GM19328 (cell line): Measurements from ENCODE around the gene PARP6.

Experiments
- ATAC-seq: cut with Tn5 transposase; IDR thresholded peaks from one replicate; pipeline ENCODE4 v1.9.1; 2021; ENCODE audit warnings: mild to moderate bottlenecking, moderate library complexity; ENCODE audit not compliant: unreplicated experiment

PARP6 gene

GRCh38 chr15:72201391-72201921 lies 70.9 kb downstream of the PARP6 start:
- ATAC-seq: no peak

- no peak for ATAC-seq
Measured at GRCh38 chr15:72200395-72201237, 71.7 kb downstream of the PARP6 start.

GRCh38 chr15:72199721-72200212 lies 72.6 kb downstream of the PARP6 start:
- ATAC-seq: no peak

GRCh38 chr15:72199205-72199515 lies 73.2 kb downstream of the PARP6 start:
- ATAC-seq: no peak

GRCh38 chr15:72198356-72199204 lies 73.8 kb downstream of the PARP6 start:
- ATAC-seq: no peak

- no peak for ATAC-seq
Measured at GRCh38 chr15:72197460-72198355, 74.6 kb downstream of the PARP6 start, which contains the start of gene GRAMD2A. TSS of gene GRAMD2A (minus strand) at chr15:72197787.

- no peak for ATAC-seq
Measured at GRCh38 chr15:72197041-72197459, 75.3 kb downstream of the PARP6 start.

GRCh38 chr15:72196409-72197040 lies 75.8 kb downstream of the PARP6 start:
- no peak for ATAC-seq

- ATAC-seq: no peak
Measured at GRCh38 chr15:72195101-72195511, 77.2 kb downstream of the PARP6 start.

GRCh38 chr15:72193836-72194396 lies 78.4 kb downstream of the PARP6 start:
- ATAC-seq: no peak

GRCh38 chr15:72192416-72192815 lies 79.9 kb downstream of the PARP6 start:
- no peak for ATAC-seq
